ENCODE data around the gene ARID1B.

ARID1B gene

GRCh38 chr6:156839129-156839528, 62.0 kb downstream of the ARID1B start:
- TF ChIP-seq CTCF (conservative IDR thresholded peaks at IDR 0.05; ENCODE audit: low read depth, low read length): no peak
- DNase-seq (ENCODE audit: low read depth): no peak
- H3K4me3 ChIP-seq (ENCODE audit: low read depth, low read length): no peak overlapping the region

- TF ChIP-seq CTCF (conservative IDR thresholded peaks at IDR 0.05; ENCODE audit: low read depth, low read length): no peak
- H3K4me3 ChIP-seq (ENCODE audit: low read depth, low read length): no peak overlapping the region
- DNase-seq (ENCODE audit: low read depth): peak; percentile 84
These were observed 62.4 kb downstream of the ARID1B start for GRCh38 chr6:156839591-156840001.

GRCh38 chr6:156840136-156840535, 63.0 kb downstream of the ARID1B start:
- DNase-seq (ENCODE audit: low read depth): peak; percentile 68
- peak overlapping the region; percentile 9 for H3K4me3 ChIP-seq (ENCODE audit: low read depth, low read length)
- no peak for TF ChIP-seq CTCF (conservative IDR thresholded peaks at IDR 0.05; ENCODE audit: low read depth, low read length)

GRCh38 chr6:156840606-156841005, 63.4 kb downstream of the ARID1B start:
- TF ChIP-seq CTCF (conservative IDR thresholded peaks at IDR 0.05; ENCODE audit: low read depth, low read length): no peak
- H3K4me3 ChIP-seq (ENCODE audit: low read depth, low read length): no peak overlapping the region
- DNase-seq (ENCODE audit: low read depth): no peak

- no peak for TF ChIP-seq CTCF (conservative IDR thresholded peaks at IDR 0.05; ENCODE audit: low read depth, low read length)
- DNase-seq (ENCODE audit: low read depth): no peak
- no peak overlapping the region for H3K4me3 ChIP-seq (ENCODE audit: low read depth, low read length)
These were observed 64.3 kb downstream of the ARID1B start for GRCh38 chr6:156841508-156841907.

GRCh38 chr6:156842598-156843250, 65.5 kb downstream of the ARID1B start:
- TF ChIP-seq CTCF (conservative IDR thresholded peaks at IDR 0.05; ENCODE audit: low read depth, low read length): no peak
- no peak for DNase-seq (ENCODE audit: low read depth)

GRCh38 chr6:156844089-156844488, 66.9 kb downstream of the ARID1B start:
- TF ChIP-seq CTCF (conservative IDR thresholded peaks at IDR 0.05; ENCODE audit: low read depth, low read length): no peak
- H3K4me3 ChIP-seq (ENCODE audit: low read depth, low read length): no peak overlapping the region
- DNase-seq (ENCODE audit: low read depth): no peak

More at GRCh38 chr6:156842598-156843250, 65.5 kb downstream of the ARID1B start:
- H3K4me3 ChIP-seq (ENCODE audit: low read depth, low read length): no peak overlapping the region

Measured in choroid plexus epithelial cell (primary cell).